ENCODE measurements around the gene AP4S1.
"Not testable (repeated sequence)": the region's sequence is repeated elsewhere in the genome, so short reads cannot be mapped to it uniquely, and the experiment has no call there.

The AP4S1 gene, protein sequence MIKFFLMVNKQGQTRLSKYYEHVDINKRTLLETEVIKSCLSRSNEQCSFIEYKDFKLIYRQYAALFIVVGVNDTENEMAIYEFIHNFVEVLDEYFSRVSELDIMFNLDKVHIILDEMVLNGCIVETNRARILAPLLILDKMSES

DNA sequence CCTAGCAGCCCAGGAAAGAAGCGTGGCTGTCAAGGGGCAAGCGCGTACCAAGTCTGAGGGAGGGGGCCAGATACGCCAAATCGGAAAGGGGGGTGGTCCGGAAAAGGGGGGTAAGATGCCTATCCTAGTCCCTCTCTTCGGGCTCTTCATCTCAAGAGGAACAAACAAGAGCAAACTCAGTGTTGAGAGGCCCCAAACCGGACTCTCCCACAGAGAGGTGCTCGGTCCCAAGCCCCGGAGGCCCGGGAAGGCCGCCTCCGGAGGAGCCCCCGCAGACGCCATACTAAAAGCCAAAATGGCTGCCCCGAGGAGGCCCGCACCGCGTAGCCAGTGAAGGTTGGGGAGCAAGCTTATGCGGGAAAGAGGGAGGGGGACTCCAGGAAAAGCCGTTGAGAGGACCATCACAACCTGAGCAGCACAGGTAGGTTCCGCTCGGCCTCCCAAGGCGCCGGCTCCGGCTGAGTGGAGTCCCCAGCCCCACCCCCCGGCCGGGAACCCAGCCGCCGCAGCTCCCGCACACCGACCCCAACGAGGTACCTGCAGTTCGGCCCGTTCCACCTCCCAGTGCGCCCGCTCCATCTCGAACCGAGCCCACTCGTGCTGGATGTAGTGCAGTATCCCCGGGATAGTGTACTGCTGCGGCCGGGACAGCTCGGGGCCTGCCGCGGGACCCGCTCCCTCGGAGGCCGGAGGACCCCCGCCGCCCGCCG lies at the start of gene AP4S1:
TSS of gene AP4S1 (plus strand) at position 283 of the 710 bp plus-strand sequence. CDS start 40,548 bp downstream, outside the sequence.
- peak; percentile 15 for DNase-seq (ENCODE audit: low read depth)

DNA sequence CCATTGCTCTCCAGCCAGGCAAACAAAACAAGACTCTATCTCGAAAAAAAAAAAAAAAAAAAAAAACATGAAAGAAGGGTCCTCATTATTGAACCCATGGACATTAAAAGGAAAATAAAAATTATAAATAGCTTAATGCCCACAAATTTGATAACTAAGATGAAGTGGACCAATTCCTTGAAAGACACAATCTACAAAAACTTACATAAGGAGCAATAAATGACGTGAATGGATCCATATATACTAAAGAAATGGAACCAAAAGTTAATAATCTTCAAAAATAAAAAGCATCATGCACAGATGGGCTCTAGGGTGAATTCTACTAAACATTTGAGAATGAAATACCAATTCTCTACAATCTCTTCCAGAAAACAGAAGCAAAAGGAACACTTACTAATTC lies 47.7 kb upstream of the AP4S1 start:
- DNase-seq (ENCODE audit: low read depth) = no peak

DNA sequence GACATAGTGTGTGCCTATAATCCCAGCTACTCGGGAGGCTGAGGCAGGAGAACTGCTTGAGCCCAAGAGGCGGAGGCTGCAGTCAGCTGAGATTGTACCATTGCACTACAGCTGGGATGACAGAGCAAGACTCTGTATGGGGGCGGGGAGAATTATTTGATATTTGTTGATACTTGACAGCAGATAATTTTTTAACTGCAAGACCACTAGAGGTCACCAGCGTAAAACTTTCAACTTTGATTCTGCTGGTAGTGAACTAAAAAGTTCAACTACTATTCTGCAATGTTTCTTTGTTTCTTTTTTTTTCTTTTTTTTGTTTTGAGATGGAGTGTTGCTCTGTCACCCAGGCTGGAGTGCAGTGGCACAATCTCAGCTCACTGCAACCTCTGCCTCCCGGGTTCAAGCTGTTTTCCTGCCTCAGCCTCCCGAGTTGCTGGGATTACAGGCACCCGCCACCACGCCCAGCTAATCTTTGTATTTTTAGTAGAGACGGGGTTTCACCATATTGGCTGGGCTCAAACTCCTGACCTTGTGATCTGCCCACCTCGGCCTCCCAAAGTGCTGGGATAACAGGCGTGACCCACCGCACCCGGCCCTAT lies 45.2 kb upstream of the AP4S1 start:
- not testable (repeated sequence) for DNase-seq (ENCODE audit: low read depth)

DNA sequence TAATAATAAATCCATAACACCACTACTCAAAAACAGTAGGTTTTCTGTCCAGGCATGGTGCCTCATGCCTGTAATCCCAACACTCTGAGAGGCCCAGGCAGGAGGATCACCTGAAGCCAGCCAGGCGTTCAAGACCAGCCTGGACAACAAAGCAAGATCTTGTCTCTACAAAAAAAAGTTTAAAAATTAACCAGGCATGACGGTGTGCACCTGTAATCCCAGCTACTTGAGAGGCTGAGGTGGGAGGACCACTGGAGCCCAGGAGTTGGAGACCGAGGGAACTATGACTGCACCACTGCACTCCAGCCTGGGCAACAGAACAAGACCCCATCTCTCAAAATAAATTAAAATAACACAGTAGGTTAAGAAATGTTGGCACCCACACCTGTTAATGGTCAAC lies 44.5 kb upstream of the AP4S1 start:
- DNase-seq (ENCODE audit: low read depth) = no peak

DNA sequence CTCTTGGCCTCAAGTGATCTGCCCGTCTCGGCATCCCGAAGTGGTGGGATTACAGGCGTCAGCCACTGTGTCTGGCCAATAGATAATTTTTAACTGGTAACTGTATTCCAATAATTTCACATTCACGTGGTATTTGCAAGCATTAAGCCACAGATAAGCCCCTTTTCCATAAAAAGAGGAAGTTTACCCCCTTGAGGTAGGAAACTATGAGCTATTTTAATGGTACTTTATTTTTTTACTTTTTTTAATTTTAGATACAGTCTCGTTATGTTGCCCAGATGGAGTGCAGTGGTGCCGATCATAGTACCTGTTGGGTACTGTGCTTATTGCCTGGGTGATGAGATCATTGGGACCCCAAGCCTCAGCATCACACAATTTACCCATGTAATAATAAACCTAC lies 42.9 kb upstream of the AP4S1 start:
- no peak for DNase-seq (ENCODE audit: low read depth)

DNA sequence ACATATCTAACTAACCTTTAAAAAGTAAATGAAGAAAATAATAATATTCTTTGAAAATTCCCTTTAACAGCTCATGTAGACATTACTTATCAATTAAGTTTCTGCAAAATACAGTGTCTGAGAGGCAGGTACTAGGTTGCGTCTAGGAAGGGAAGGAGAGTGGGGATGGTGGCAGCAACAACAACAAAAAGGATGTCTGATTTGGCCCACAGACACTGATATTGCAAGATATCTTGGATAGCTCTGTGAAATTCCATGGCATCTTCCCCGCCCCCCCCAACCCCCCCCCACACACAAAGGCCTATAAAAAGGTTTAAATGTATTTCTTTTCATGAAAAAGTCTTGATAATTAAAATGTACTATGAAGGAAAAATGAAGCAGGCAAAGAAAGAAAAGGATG lies 41.6 kb upstream of the AP4S1 start:
- no peak for DNase-seq (ENCODE audit: low read depth)

DNA sequence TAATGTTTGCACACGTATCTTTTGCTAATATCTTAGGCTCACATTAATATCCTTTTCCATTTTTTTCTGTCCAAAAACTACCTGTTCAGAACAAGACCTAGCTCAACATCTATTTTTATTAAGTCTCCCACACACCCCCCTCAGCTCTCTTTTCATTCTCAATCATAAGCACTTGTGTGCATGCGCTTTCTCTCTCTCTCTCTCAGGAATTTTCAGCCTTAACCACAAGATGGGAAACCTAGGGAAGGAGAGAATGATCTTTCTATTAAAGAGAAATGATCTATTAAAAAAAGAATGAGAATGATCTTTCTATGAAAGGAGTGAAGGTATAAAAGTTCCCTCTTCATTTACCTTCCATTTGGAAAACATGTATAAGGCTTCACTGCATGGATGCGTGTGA lies 39.7 kb upstream of the AP4S1 start:
- DNase-seq (ENCODE audit: low read depth) = no peak

DNA sequence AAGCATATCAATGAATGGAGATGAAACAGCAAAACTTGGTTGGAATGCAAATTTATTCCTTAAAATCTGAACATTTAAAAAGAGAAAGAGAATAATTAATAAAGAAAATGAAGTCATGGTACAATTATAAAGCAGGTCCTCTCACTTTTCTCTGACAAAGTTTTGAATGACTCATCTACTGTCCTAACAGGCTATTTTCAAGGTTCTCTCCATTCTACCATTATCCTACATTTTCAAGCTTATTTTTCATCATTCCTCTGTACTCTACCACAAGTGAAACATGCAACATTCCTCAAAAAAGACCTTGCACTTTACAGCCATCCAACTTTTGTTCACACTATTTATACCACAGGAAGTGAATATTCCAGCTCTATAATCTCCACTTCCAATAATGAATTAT lies 36.9 kb upstream of the AP4S1 start:
- no peak for DNase-seq (ENCODE audit: low read depth)

DNA sequence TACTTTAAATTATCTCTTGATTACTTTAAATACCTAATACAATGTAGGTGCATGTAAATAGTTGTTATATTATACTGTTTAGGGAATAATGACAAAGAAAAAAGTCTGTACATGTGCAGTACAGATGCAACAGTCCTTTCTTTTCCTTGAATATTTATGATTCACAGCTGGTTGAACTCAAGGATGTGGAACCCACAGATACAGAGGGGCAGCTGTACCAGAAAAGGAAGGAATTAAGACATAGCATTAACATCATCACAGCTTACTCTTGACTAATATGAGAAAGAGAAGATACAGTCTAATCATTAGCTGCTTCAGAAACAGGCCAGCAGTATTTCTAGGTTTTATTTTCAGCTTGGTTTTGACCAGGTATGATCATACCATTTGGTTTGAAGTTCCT lies 34.7 kb upstream of the AP4S1 start:
- no peak for DNase-seq (ENCODE audit: low read depth)

DNA sequence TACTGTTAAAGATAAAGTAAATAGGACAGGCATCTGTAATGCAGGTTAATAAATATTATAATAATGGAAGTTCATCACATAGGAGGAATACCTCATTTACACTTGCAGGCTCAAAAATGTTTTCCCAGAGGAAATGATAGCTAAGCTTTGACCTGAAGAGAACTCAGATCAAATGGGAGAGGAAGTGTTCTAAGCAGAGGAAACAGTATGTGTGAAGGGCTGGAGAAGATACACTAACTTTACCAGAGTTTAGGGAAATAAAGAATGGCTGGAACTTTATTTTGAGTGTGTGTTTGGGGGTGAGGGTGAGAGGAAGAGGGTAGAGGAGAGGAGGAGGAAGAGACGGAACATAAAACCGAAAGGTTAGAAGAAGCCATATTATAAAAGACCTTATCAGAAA lies 34.0 kb upstream of the AP4S1 start:
- DNase-seq (ENCODE audit: low read depth) = no peak

DNA sequence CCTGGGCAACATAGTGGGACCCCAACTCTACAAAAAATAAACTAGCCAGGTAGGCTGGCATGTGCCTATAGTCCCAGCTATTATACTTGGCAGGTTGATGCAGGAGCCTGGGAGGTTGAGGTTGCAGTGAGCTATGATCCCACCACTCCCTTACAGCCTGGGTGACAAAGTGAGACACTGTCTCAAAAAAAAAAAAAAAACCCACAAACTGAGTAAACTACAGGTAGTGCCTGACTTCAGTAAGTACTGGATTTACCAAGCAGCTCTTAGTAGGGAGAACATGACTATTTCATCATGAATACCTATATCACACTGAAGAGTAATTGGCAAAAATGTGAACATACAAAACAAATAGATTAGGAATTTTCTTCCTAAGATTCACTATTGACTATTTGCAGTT lies 32.4 kb upstream of the AP4S1 start:
- DNase-seq (ENCODE audit: low read depth) = no peak

DNA sequence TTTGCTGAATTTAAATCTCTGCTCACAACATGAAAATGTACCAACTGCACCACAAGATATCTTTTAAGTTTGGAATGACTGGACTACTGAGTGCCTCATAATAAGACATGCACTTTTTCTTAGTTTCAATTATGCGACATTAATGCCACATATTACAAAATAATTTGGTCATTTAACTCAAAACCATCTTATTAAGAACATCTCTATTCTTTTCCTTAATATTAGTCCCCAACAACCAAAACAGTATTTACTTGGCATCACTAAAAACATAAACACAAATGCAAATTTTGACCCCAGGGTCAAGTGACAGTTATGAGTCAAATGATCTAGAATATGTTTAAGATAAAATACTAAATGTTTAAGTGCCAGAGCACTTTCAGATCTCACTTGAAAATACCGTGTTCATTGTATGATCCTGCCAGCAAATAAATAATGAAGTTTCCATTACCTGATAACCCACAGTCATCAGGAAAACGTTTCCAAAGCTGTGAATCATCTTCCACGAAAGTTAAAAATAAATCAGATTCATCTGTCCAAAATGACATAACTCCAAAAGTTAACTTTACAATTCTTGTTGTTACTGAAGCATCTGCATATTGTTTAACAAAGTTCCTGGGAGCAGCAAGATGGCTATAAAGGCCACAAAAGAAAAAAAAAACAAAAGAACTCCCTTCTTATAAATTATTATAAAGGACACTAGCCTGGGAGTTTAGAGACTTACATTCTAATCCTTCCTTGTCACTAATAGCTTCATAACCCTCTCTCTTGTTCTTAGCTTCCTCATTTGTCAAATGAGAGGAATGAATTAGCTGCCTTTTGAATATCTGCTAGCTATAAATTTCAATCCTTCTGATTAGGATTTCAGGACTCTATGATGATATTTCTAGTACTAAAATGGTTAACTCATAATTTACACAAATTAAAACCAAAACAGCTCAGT lies 30.5 kb upstream of the AP4S1 start:
- no peak for DNase-seq (ENCODE audit: low read depth)

DNA sequence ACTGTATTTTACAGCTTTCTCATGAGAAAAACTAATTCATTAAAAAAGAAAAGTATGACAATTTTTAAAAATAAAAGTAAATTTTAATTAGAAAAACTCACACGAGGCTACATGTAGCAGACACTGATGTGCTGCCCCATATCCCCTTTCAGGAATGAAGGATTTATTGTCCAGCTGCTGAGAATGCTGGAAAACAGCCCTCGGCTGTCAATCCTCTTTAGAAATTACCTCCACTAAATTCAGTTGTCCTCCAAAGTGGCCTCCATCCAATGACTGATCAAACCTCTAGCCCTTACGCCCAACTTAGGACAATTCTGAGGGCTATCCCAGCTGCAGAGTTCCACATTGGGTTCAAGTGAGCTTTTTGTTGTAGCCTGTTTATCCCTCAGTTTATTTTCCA lies 29.8 kb upstream of the AP4S1 start:
- no peak for DNase-seq (ENCODE audit: low read depth)

DNA sequence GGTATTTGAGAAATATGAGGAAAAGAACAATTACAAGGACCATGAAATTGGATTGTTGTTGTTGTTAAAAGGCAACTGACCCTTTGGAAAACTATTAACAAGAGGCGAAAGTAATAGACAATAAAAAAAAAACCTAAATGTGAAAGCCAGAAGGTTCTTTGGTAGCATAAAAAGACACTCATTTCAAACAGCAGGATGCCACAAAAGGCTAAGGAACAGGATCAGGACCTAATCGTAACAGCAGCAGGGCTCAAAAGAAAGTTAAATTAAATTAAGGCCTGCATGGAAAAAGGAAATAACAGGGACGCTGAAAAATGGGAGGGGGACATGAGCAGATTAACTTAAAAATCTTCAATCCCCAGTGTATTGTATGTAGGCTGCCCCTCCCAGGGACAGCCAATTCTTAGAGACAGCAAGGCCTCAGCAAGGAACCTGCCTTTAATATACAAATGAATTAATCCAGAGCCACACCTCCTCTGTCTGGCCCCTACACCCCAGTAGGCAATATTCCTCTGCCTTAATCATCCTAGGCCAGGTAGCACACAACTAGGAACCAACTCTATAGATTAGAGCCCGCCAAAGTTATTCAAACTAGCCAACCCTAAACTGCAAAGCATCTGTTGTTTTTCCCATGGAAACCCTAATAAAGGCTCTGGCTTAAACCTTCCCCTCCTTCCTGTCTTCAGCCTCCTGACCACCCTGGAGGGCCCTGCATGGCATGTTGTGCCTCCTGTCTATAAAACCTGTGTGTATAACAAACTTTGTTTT lies 28.4 kb upstream of the AP4S1 start:
- DNase-seq (ENCODE audit: low read depth) = no peak

DNA sequence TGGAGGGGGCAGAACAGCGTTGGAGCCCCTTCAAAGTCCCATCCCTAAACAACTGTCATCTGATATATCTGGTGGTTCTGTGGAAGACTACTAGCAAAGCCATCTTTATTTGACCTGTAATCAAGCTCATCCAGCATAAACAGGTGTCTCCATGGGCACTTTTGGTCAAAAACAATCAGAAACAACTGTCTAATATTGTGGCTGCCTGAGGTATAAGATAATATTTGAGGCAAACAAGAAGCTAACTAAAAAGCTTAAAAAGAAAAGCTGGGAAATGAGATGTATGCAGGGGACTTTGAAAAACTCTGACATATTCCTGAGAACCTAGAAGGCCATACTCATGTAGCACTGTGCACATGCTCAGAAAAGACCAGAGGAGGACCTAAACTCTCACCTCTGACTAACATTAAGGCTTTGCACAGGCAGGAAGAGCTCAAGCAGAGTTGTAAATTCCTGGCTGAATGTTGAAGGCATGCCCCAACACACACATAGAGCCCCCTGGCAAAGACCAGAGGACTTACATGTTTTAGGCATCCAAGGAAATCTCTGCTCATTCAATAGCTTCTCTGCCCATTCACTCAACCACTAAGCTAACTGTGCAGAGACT lies 27.2 kb upstream of the AP4S1 start:
- no peak for DNase-seq (ENCODE audit: low read depth)

DNA sequence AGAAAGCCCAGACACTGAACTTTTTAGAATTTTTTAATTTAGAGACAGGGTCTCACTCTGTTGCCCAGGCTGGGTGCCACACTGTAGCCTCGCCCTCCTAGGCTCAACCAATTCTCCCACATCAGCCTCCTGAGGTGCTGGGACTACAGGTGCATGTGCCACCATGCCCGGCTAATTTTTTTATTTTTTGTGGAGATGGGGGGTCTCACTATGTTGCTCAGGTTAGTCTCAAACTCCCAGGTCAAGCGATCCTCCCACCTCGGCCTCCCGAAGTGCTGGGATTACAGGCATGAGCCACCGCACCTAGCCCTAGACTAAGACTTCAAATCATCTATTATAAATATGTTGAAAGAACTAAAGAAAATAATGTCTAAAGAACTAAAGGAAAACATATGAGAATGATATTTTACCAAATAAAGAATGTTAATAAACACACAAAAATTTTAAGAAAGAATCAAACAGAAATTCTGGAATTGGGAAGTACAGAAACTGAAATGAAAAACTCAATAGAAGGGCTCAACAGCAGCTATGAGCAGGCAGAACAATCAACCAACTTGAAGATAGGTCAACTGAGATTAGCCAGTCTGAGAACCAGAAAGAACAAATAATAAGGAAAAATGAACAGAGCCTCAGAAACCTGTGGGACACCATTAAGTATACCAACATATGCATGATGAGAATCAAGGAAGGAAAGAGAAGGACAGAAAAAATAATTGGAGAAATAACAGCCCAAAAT lies 26.2 kb upstream of the AP4S1 start:
- no peak for DNase-seq (ENCODE audit: low read depth)

DNA sequence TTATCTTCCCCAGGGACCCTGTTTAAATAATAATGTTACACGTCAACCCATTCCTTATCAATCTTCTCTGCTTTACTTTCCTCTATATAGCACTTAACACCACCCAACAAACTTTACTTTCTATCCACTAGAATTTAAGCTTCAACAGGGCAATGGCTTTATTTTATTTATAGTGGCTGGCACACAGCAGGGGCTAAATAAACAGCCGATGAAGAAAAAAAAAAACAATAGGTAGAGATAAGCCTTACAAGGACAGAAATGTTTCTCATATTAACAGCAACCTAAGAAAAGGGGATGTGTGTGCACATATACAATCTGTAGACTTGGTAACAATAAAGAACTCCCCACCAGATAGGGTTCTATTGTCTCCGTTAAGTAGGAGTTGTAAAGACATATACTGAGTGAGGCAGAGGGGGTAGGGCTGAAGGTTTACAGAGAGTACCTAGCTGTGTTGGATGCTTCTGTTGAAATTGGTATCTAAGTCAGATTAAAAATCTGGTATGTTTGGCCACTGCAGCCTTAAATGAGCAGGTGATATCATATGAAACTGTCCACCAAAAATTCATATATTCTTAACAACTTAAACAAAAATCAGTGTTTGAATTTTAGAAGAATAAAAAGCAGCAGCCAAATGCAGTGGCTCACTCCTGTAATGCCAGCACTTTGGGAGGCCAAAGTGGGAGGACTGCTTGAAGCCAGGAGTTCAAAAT lies 24.7 kb upstream of the AP4S1 start:
- no peak for DNase-seq (ENCODE audit: low read depth)

DNA sequence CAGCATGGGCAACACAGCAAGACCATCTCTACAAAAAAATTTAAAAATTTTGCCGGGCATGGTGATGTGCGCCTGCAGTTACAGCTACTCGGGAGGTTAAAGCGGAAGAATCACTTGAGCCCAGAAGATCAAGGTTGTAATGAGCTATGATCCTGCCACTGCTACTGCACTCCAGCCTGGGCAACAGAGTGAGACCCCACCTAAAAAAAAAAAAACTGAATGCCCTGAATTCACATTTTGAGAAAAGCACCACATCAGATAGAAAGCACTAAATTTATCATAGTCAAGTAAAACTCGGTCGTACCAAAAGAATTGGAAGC lies 24.1 kb upstream of the AP4S1 start:
- no peak for DNase-seq (ENCODE audit: low read depth)

DNA sequence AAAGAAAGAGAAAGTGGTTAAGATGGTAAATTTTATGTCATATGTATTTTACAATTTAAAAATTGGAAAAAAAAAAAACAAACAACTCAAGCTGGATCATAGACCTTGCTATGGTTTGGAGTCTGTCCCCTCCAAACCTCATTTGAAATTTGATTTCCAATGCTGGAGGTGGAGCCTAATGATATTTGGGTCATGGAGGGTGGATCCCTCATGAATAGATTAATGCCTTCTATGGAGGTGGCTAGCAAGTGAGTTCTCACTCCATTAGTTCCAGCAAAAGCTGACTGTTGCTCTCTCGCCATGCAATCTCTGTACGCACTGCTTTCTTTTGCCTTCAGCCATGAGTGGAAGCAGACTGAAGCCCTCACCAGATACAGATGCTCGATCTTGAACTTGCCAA lies 22.2 kb upstream of the AP4S1 start:
- DNase-seq (ENCODE audit: low read depth) = no peak

DNA sequence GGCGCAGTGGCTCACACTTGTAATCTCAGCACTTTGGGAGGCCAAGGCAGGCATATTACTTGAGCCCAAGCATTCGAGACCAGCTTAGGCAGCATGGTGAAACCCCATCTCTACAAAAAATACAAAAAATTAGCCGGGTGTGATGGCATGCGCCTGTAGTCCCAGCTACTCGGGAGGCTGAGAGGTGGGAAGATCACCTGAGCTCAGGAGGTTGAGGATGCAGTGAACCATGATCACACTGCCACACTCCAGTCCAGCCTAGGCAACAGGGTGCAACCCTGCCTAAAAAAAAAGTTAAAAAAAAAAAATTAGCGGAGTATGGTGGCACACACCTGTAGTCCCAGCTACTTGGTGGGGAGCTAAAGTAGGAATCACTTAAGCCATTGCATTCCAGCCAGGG lies 21.4 kb upstream of the AP4S1 start:
- not testable (repeated sequence) for DNase-seq (ENCODE audit: low read depth)

Data from activated T-helper 1 cell treated with Interleukin-2 at 50 U/mL for 16 hours (primary cell).